DOHH2 (cell line): ENCODE data around the gene KRTAP6-2.

ENCODE experiments used
- EZH2phosphoT487 ChIP-seq: fragments of 200-600 bp; sonication (generic); IDR thresholded peaks from 2 replicates; pipeline ENCODE4 v1.6.1; 2017; ENCODE audit warnings: borderline replicate concordance, mild to moderate bottlenecking, antibody characterized with exemption, low read length, moderate library complexity, mixed read lengths
- TF ChIP-seq, protein P1 (sequence below): fragments of 200-600 bp; sonication (generic); IDR thresholded peaks from one replicate; pipeline ENCODE4 v1.5.1; 2014; ENCODE audit warnings: antibody characterized with exemption, mild to moderate bottlenecking, low read depth, low read length; ENCODE audit not compliant: poor library complexity, severe bottlenecking

GRCh38 chr21:30638686-30639085 is 40.0 kb upstream of the KRTAP6-2 start:
- TF ChIP-seq, protein P1, sequence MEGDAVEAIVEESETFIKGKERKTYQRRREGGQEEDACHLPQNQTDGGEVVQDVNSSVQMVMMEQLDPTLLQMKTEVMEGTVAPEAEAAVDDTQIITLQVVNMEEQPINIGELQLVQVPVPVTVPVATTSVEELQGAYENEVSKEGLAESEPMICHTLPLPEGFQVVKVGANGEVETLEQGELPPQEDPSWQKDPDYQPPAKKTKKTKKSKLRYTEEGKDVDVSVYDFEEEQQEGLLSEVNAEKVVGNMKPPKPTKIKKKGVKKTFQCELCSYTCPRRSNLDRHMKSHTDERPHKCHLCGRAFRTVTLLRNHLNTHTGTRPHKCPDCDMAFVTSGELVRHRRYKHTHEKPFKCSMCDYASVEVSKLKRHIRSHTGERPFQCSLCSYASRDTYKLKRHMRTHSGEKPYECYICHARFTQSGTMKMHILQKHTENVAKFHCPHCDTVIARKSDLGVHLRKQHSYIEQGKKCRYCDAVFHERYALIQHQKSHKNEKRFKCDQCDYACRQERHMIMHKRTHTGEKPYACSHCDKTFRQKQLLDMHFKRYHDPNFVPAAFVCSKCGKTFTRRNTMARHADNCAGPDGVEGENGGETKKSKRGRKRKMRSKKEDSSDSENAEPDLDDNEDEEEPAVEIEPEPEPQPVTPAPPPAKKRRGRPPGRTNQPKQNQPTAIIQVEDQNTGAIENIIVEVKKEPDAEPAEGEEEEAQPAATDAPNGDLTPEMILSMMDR: no peak
- no peak for TF ChIP-seq EZH2phosphoT487
